Superior temporal gyrus (tissue), 1 donor: ENCODE measurements around the gene ZSCAN26.
"Not testable (repeated sequence)": the region's sequence is repeated elsewhere in the genome, so short reads cannot be mapped to it uniquely, and the experiment has no call there.

ENCODE experiments used
- DNase-seq: peaks from one replicate; pipeline ENCODE4 v3.0.0-alpha.2; 2016; ENCODE audit errors: extremely low spot score

Gene ZSCAN26

GRCh38 chr6:28254121-28254519, 12.8 kb upstream of the ZSCAN26 start:
- no peak for DNase-seq

DNA sequence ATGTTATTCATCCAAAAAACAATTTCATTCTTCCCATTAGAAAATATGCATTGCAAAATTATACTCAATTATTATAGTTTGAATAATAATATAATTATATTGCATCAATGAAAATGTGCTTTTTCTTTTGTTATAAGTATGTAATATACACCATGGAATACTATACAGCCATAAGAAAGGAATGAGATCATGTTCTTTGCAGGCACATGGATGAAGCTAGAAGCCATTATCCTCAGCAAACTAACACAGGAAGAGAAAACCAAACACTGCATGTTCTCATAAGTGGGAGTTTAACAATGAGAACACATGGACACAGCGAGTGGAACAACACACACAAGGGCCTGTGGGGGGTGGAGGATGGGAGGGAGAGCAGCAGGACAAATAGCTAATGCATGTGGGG, 9.9 kb upstream of the ZSCAN26 start:
- DNase-seq, result no peak

- DNase-seq, result peak; percentile 74
Observed at GRCh38 chr6:28258877-28259777, 7.8 kb upstream of the ZSCAN26 start, which contains the start of gene NKAPL. NKAPL (plus strand) TSS chr6:28259297; CDS start chr6:28259372, 75 bp downstream.

DNA sequence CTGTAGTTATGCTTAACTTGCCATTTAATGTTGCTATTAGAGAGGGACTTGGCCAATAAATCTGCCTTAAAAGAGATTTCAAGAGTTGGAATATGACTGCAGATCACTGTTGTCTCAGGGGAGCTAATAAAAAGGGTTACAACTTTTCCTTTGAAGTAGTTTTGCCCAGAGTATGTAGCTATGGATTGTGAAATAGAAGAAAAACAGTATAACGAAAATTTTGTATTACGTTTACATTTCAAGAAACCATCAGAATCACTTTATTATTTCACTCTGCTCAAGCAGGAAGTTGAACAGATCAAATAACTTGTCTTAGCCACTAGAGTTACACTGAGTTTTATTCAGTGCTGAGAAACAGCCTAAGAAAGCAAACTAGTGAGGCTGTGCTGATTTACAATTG, 3.0 kb upstream of the ZSCAN26 start:
- DNase-seq, result no peak

DNA sequence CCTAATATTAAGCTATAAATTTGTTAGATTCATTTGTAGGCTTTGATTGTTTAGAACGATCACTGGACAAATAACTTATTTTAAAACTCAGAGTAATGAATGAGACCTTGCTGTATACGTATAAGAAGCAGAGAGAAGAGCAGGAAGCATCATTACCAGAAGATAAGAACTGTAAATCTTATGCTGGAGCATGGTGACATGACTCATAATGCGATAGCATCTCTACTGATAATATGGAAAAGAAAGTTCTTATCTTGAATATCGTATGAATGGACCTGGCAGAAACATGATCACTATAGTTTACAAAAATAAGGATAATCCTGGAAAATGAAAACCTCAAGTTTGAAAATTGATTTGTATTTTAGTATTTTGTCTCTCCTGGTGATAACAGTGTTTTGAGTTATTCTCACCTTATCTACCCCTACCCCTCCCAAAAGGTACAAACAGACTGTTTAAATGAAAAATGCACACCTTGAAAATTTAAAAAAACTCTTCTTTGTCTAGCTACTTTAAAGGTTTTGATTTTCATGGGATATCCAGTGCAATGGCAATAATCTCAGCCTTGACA, 2.0 kb upstream of the ZSCAN26 start:
- DNase-seq, result no peak

DNA sequence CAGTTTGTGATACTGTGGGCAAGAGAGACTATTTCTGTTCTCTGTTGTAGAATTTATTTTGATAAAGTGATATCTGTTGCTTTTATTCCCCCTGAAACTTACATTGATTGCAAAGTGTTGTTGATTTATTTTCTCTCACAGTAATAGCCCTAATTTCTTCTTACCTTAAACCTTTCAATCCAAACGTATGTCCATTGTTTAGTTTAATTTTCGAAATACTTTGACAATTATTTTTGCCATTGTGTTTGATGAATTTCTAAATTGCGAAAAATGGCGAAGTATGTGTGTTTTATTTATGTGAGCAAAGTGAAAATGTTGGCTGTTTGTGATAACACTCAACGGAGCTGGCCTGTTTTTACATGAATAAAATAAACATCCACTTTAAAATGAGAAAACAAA, 381 bp upstream of the ZSCAN26 start:
- no peak for DNase-seq

- no peak for DNase-seq
Observed at GRCh38 chr6:28267695-28268059, 734 bp downstream of the ZSCAN26 start.

GRCh38 chr6:28269492-28269891, 2.5 kb downstream of the ZSCAN26 start:
- DNase-seq, result no peak

GRCh38 chr6:28274888-28275287, 7.9 kb downstream of the ZSCAN26 start:
- no peak for DNase-seq

- no peak for DNase-seq
Observed at GRCh38 chr6:28277746-28278145, 10.8 kb downstream of the ZSCAN26 start.

GRCh38 chr6:28280595-28281287, 13.8 kb downstream of the ZSCAN26 start:
- peak; percentile 17 for DNase-seq

- DNase-seq, result peak; percentile 57
Observed at GRCh38 chr6:28281288-28282064, 14.5 kb downstream of the ZSCAN26 start, which contains the start of gene PGBD1. PGBD1 (plus strand) TSS chr6:28281572; CDS start chr6:28283814, 2,242 bp downstream.

DNA sequence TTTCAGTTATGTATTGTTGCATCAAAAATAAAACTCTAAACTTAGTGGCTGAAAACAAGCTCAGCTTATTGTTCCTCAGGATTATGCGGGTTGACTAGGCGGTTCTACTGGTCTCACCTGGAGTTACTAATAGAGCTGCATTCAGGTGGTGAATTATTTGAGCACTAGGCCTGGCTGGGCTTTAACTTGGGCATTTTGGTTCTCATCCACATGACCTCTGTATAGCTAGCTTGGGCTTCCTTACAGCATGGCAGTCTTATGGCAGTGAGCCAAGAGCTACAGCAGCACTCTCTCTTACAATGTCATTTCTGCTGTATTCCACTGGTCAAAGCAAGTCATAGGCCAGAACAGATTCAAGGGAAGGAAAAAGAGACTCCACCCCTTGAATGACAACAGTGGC, 16.0 kb downstream of the ZSCAN26 start:
- DNase-seq, result no peak

- no peak for DNase-seq
Observed at GRCh38 chr6:28291573-28291972, 24.6 kb downstream of the ZSCAN26 start.

- DNase-seq, result no peak
Observed at GRCh38 chr6:28295326-28295725, 28.4 kb downstream of the ZSCAN26 start.

DNA sequence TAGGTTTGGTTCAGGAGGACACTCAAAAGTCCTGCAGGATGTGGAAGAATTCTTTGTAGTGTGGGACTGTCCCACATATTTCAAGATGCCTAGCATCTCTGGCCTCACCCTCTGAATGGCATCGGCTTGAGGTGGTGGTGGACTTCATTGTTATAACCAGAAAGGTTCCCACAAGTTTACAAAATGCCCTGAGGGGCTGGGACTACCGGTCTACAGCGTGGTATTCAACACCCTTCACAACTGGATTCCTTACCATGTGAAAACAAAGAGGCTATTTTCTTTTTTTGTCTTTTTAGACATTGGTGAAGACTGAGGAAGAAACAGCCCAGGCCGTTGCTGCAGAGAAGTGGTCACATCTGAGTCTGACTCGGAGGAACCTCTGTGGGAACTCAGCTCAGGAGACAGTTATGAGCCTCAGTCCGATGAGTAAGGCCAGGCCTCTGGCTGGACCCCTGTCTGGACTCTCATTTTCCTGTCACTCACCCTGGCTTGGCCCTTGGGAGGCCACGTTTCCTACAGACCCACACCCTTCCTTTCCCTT, 29.6 kb downstream of the ZSCAN26 start:
- no peak for DNase-seq

DNA sequence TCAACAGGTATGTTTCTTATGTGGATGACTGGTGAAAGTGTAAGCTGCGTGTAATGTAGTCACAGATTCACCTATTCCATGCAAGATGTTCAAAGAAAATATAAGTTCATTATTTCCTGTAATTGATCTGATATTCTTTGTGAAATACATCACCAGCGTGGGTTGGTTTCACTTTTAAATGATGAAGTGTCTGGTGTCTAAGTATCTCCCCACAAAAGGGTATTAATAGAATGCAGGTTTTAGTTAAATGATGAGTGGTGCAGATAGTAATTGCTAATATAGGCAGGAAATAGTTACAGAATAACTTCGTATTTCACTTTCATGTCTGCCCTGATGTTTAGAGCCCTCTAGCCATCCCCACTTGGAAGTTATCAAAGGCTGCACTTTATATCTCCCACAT, 36.6 kb downstream of the ZSCAN26 start:
- DNase-seq, result no peak

DNA sequence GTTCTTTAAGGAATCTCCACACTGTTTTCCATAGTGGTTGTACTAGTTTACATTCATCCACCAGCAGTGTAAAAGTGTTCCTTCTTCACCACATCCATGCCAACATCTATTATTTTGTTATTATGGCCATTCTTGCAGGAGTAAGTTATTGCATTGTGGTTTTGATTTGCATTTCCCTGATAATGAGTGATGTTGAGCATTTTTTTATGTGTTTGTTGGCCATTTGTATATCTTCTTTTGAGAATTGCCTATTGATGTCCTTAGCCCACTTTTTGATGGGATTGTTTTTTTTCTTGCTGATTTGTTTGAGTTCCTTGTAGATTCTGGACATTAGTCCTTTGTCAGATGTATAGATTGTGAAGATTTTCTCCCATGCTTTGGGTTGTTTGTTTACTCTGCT, 39.4 kb downstream of the ZSCAN26 start:
- not testable (repeated sequence) for DNase-seq

- no peak for DNase-seq
Observed at GRCh38 chr6:28311139-28311823, 44.3 kb downstream of the ZSCAN26 start.

DNA sequence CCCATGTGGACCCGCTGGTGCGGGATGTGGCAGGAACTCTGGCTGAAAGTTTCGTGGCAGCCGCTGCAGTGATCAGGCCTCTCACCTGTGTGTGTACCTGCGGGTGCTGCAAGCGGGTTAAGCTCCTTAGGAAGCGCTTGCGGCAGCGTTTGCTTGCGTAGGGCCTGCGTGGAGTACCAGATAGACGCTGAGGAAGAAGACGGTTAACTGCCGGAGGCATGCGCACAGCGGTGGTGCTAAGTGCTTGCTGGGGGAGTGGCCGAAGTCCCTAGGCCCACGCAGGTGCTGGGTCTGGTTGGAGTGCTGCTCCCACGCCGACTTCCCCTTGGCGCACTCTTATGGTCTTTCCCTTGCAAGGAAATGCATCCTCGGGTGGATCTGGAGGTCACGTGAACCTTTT, 46.0 kb downstream of the ZSCAN26 start:
- no peak for DNase-seq

- DNase-seq, result peak; percentile 9
Observed at GRCh38 chr6:28315628-28316027, 48.7 kb downstream of the ZSCAN26 start.
